HAP-1 (cell line): ENCODE data around the gene XG.

Experiments
- DNase-seq, 2 experiments: peaks; one replicate each; pipeline ENCODE4 v3.0.0-alpha.2; 2016 to 2020; ENCODE audit warnings: low spot score in 2 of 2
- H3K27me3 ChIP-seq: fragments of 250-450 bp; sonication (Bioruptor Pico); 2 replicates; pipeline ENCODE4 v1.5.1; 2020; ENCODE audit warnings: low read depth, mild to moderate bottlenecking, moderate library complexity
- H3K36me3 ChIP-seq: fragments of 250-450 bp; sonication (Bioruptor Pico); replicated peaks from 2 replicates; pipeline ENCODE4 v1.5.1; 2020; ENCODE audit warnings: mild to moderate bottlenecking
- H3K4me1 ChIP-seq: fragments of 250-450 bp; sonication (Bioruptor Pico); 2 replicates; pipeline ENCODE4 v1.5.1; 2020; ENCODE audit warnings: mild to moderate bottlenecking
- H3K4me3 ChIP-seq: fragments of 250-450 bp; sonication (Bioruptor Pico); 2 replicates; pipeline ENCODE4 v1.5.1; 2020; ENCODE audit warnings: mild to moderate bottlenecking, moderate library complexity
- H3K9me3 ChIP-seq: fragments of 250-450 bp; sonication (Bioruptor Pico); 2 replicates; pipeline ENCODE4 v1.5.1; 2020; ENCODE audit warnings: mild to moderate bottlenecking, moderate library complexity
- in situ Hi-C: fragments of 300-500 bp; cut with MboI; formaldehyde crosslinking; loops from 3 replicates; pipeline ENCODE4 v1.14.3; 2020; ENCODE audit warnings: low sequenced_read_pairs, inconsistent platforms, mixed read lengths

Gene XG

GRCh38 chrX:2859197-2859797 is 107.5 kb downstream of the XG start:
- in situ Hi-C loops, result no loop called here
- DNase-seq, result no peak
- H3K36me3 ChIP-seq, result peaks cover 24% of the 10 kb centered on the region
- no peaks in the 10 kb centered on the region for H3K9me3 ChIP-seq
- H3K4me1 ChIP-seq, result no peaks in the 10 kb centered on the region
- no peak overlapping the region for H3K4me3 ChIP-seq
- no peaks in the 10 kb centered on the region for H3K27me3 ChIP-seq

GRCh38 chrX:2862404-2862803 is 110.6 kb downstream of the XG start:
- in situ Hi-C loops, result no loop called here
- Histone ChIP-seq H3K27me3 (no peaks in the 10 kb centered on the region), H3K36me3 (peaks cover 16% of the 10 kb centered on the region), H3K9me3 (no peaks in the 10 kb centered on the region), H3K4me3 (no peak overlapping the region), H3K4me1 (no peaks in the 10 kb centered on the region)
- DNase-seq, result no peak

- Histone ChIP-seq H3K4me3 (no peak overlapping the region), H3K4me1 (no peaks in the 10 kb centered on the region), H3K9me3 (no peaks in the 10 kb centered on the region), H3K36me3 (peaks cover 16% of the 10 kb centered on the region), H3K27me3 (no peaks in the 10 kb centered on the region)
- in situ Hi-C loops, result no loop called here
- no peak for DNase-seq
These were observed 111.8 kb downstream of the XG start for GRCh38 chrX:2863646-2864045.
